GM21423 (cell line): ENCODE results near the gene LRRC56.
A peak's percentile ranks its signal among the peaks of the same experiment; 100 is the strongest.

Experiments used
- ATAC-seq: cut with Tn5 transposase; IDR thresholded peaks from one replicate; pipeline ENCODE4 v1.9.1; 2021; ENCODE audit warnings: mild to moderate bottlenecking, moderate library complexity; ENCODE audit not compliant: unreplicated experiment

Gene LRRC56

DNA sequence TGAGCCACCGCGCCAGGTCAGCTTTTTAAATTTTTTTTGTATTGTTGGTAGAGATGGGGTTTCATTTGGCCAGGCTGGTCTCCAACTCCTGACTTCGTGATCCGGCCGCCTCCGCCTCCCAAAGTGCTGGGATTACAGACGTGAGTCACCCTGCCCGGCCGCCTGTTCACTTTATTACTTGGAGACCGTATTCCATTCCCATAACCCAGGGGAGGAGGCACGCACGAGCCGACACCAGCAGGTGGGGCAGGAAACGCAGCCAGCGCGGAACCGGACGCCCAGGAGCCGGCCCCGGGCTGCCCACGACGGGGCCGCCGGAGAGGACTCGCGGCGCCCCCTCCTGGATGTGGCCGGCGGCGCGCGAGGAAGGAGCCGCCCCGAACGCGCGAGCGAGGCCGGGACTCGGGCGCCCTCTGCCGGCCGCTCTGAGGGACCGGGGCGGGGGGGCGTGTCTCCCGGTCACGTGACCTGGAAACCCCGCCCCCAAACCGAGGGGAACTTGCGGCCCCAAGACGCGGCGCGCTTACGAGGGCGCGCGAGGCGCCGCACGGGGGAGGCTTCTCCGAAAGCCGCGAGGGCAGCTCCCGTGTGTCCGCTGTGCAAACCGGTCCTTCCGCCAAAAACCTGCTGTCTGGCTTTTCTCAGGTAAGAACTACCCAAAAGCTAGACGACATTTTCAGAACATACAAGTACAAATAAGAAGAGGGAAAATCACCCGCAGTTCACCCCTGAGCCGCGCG is 18.7 kb upstream of the LRRC56 start:
- peak; percentile 95 for ATAC-seq

DNA sequence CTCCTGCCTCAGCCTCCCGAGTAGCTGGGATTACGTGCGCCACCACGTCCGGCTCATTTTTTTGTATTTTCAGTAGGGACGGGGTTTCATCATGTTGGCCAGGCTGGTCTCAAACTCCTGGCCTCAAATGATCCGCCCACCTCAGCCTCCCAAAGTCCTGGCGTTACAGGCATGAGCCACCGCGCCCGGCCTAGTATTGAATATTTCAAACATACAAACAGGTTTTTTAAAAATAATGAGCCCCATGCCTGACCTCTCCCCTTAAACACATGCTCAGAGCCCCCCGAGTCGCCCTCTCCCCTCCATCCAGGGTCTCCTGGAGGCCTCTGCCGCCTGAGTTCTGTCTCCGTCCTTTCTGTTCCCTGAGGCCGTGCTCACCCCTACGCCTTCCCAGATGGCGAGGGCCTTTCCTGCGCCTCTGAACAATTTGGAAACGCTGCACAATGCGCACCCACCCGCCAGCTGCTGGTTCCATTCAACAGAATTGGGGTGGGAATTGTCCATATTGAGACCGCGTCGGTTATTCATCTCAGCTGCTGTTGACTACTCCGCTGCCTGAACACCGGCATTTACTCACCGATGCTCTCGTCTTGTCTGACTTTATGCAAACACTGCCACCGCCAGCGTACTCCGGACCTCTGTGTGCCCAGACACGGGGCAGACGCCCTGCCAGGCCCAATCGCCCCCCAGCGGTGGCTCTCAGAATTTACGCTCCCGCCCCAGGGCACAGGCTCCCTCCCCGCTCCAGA is 16.7 kb upstream of the LRRC56 start:
- no peak for ATAC-seq

DNA sequence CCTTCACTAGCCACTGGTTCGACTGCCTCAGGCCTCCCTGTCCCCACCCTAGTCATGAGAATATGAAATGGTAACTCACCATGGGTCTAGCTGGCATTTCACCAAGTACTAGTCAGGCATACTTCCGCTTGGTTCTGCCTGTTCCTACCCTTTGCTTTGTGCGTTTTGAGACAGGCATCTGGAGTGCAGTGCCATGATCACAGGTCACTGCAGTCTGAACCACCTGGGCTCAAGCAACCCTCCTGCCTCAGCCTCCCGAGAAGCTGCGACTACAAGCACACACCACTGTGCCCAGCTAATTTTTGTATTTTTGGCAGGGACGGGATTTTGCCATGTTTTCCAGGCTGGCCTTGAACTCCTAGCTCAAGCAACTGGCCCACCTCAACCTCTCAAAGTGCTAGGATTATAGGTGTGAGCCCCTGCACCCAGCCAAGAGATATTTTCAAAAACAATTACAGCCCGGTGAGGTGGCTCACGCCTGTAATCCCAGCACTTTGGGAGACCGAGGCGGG is 16.1 kb upstream of the LRRC56 start:
- ATAC-seq = no peak

DNA sequence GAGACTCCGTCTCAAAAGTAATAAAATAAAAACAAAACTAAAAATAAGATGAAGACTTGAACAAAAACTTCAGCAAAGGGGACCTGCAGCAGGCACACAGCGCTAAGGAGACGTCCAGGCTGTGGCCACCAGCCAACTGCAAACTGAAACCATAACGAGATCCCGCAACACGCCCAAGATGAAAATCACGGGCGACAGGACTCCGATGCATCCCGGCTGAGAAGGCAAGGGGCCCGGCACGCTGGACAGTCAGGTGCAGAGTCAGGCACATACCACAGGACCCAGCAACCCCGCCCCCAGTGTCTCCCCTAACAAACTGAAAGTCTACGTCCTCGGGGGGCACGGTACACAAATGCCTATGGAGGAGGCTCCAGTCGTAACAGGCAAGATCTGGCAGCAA is 11.1 kb upstream of the LRRC56 start:
- no peak for ATAC-seq

DNA sequence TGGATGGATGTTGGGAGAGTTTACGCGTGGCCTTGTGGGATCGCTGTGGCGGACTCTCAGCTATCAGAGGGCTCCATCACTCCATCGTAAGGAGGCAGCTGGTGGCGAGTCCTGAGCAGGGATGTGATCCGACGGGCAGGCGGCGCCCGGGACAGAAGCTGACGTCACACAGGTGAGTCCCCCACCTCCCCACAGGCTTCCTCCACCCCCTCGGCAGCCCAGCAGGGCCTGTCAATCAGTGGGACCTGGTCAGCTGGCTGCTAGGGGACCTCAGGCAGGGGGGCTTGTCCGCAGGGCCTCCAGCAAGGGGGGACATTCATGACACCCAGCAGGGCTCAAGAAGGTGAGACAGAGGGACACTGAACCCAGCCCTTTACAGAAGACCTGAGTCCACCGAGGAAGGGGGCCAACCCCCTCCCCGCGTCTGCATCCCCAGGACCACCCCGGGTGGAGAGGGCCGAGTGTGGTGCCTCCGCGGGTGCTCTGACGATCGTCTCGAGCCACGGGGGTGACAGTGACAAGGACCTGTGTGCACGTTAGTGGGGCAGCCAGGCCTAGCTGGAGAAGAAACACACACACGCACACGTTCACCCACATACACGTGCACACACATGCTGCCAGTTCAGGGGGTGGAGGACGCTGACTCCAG is 9.0 kb upstream of the LRRC56 start:
- ATAC-seq = no peak

DNA sequence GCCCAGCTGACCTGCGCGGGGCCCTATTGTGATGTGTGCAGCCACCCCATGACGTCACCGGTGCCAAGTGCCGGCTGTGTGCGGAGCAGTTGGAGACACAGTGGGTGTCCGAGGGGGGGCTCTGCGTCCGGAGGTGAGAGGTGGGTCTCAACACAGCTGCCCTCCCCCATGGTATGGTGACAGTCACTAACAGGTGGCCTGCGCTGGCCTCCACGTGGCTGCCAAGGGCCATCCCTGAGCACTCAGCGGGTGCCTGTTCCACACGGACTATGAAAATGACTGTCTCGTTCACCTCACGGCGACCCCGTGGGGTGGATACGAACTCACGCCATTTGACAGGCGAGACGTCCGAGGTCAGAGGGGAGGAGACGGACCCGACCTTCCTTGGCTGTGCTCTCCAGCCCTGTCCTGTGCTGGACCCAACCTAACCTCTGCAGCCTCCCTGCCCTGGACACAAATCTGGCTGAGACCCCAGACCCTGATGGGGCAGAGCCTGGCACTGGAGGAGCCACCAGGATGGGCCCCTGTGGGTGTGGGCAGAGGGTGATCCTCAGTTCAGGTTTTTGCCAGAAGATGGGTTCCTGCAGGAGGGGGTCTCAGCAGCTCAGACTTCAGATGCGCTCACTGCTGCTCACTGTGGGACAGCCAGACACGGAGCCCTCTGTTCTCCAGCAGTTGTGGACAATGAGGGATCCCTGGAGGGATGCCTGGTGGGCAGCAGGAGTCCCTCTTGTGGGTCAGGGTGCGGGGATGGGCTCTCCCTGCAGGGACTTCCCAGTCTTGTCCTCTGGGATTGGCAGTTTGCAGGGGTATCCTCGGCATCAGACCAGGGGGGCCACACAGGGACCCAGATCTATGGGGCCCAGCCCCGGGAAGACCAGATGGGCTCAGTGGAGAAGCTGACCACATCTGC is 8.3 kb upstream of the LRRC56 start:
- ATAC-seq = no peak

DNA sequence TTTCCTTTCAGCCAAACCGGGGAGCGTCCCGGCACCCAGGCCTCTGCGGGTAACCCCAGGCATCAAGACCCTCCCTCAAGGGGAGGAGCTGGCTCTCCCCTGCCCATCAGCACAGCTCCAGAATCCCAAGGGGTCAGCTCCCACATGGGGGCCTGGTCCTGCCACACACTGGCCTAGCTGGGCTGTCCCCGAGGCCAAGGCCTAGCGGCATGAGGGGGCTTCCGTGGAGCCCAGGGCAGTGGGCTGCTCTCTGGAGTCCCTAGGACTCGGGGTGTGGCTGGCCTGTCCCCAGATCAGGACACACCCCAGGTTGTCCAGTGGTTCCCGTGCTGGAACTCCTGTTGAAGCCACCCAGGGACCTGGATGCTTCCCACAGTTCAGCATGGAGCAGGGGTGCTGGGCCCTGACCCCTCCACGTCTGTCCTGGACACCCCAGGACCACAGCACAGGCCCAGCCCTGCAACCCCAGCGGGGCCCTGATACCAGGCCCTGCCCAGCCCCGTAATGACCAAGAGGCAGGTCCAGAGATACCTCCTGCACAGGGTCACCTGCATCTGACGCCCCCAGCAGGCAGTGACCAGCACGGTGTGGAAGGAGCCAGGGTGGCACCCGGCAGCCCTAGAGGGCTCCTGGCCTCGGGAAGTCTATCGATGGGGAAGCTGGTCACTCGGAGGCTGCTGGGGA is 7.5 kb upstream of the LRRC56 start:
- no peak for ATAC-seq

DNA sequence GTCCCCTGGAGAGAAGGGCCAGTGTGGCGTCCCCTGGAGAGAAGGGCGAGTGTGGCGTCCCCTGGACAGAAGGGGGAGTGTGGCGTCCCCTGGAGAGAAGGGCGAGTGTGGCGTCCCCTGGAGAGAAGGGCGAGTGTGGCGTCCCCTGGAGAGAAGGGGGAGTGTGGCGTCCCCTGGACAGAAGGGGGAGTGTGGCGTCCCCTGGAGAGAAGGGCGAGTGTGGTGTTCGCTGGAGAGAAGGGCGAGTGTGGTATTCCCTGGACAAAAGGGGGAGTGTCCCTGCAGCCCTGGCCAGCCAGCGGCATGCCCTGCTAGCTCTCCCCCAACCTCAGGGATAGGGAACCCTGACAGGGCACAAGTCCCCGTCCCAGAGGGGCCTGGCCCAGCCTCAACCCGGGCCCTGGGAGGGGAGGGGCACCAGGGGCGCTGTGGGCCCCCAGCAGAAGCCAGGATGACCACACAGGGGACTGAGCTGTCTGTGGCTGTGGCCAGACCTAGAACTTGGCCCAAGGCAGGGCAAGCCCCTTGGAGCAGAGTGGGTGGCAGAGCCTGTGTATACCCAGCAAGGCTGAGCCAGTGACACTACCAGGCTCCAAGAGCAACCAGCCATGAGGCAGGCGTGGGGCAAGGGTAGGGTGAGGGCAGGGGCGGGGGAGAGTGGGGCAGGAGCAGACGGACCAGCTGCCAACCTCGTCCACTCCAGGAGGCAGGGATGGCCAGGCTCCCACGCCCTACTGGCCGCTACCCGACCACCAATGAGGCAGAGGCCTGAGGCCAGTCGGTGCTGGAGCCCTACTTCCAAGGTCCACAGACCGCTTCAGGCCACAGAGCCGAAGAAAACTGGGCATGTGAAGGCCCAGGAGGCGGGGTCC is 6.1 kb upstream of the LRRC56 start:
- ATAC-seq = no peak

DNA sequence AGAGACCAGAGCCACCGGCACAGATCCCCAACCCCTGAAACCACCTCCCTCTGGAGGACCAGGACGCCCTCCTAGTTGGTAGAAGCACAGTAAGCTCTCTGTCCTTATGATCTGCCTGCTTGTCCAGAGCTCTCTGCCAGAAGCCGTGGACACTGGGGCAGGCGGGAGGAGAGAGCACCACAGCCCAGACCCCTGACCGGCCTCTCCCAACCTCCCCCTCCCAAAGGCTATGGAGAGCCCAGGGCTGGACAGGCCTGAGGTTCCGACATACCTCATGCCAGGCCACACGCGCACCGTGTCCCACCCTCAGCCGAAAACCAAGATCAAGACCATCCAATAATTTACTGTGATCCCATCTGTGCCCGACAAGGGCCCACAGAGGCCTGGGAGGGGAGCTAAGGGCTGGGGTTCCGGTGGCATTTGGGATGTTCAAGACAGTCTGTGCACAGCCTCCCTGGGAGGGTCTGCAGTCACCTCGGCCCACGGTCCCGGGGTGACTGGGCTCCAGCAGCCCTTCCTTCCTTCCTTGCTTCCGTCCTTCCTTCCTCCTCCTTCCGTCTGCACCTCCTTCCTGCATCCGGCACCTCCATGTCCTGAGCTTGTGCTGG is 5.3 kb upstream of the LRRC56 start:
- no peak for ATAC-seq

DNA sequence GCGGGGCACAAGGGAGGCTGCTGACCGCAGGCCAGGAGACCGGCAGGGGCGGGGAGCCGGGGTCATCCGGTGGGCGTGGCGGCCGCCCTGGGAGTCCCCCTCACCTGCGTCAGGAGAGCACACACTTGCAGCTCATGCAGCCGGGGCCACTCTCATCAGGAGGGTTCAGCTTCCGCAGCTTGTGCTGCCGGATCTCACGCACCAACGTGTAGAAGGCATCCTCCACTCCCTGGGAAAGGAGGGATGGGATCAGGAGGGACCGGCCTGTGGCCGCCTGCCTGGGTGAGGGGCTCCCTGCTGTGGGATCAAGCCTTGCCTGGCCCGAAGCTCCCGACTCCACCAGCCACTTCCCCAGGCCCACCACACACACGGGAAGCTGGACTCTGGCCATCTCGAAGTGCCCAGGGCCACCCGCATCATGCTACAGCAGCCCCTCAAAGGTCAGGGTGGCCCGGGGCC is 4.8 kb upstream of the LRRC56 start:
- no peak for ATAC-seq

DNA sequence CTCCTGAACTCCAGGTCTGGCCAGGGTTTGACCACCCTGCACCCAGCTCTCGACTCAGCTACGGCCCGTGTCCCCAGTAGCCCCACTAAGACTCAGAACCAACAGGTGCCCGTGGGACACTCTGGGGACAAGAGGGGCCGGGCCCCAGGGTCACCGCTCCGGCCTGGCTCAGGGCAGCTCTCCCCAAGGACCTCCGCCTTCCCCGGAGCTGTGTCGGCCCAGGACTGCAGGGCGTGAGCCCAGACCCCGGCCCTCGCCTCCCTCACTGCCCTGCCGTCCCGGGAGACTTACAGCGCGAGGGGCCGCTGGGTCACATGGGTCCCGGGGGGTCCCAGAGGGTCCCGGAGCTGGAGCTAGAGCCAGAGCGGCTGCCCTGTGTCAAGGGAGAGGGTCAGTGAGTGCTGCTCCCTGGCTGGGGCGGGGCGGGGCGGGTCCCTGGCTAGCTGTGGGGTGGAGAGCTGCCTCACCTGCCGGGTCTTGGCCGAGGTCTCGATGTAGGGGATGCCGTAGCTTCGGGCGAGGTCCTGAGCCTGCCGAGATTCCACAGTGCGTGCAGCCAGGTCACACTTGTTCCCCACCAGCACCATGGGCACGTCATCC is 4.2 kb upstream of the LRRC56 start:
- ATAC-seq = no peak

DNA sequence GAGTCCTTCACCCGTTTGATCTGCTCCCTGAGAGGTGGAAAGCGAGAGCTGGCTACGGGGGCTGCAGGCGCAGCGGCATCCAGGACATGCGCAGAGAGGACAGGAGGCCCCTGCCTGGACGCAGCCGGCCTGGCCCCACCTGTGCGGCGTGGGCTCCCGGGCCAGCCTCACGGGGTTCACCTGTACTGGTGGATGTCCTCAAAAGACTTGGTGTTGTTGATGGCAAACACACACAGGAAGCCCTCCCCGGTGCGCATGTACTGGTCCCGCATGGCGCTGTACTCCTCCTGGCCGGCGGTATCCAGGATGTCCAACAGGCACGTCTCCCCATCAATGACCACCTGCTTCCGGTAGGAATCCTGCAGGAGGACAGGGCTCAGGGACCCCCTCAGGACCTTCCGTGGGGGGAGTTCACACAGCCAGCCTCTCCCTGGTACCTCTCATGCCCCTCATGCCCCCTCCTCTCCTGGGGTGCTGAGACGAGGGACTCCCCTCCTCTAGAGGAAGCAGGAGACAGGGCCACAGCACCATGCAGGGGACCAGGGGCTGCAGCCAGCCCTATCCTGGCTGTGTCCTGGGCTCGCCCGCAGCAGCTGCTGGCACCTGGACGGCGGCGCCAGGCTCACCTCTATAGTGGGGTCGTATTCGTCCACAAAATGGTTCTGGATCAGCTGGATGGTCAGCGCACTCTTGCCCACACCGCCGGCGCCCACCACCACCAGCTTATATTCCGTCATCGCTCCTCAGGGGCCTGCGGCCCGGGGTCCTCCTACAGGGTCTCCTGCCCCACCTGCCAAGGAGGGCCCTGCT is 3.5 kb upstream of the LRRC56 start:
- no peak for ATAC-seq

DNA sequence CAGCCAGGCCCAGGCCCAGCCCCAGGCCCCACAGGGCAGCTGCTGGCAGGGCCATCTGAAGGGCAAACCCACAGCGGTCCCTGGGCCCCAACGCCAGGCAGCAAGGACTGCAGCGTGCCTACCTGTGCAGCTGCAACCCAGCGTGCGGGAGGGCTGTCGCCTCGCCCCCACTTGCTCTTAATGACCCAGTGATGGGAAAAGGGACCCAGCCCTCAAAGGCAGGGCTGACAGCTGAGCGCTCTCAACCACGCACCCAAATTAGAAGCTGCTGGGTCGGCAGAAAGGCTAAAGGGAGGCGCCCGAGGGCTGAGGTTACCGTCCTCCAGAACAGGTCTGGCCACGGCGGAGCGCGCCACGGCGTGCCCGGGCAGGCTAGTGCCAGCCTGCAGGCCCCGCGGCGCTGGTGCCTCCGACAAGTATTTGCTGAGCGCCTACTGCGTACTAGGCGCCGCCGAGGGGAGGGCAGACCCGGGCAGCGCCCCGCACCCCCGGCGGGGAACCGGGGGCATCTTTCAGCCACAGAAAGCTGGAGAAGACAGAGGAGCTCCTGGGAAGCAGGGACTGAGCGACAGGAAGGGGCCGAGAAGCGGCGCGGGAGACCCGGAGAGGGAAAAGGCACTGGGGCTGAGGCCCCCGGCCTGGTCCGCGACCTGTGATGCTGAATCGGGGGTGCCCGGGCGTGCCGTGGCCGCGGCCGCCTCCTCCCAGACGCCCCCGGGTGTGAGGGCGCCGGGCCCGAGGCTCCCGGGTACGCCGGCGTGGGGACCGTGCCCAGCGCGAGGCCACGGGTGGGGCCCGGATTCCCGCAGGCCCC is 2.7 kb upstream of the LRRC56 start:
- no peak for ATAC-seq

DNA sequence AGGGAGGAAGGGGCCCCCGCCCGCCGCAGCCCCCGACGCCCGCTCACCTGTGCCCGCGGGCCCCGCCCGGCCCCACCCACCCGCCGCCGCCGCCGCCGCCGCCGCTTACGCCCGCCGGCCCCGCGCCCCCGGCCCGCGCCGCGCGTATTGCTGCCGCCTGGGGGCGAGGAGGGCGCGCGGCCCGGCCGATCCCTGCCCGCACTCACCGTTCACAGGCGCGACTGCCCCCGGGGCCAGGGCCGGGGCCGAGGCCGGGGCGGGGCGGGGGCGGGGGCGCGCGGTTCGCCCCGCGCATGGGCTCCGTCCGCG is 2.2 kb upstream of the LRRC56 start:
- no peak for ATAC-seq

DNA sequence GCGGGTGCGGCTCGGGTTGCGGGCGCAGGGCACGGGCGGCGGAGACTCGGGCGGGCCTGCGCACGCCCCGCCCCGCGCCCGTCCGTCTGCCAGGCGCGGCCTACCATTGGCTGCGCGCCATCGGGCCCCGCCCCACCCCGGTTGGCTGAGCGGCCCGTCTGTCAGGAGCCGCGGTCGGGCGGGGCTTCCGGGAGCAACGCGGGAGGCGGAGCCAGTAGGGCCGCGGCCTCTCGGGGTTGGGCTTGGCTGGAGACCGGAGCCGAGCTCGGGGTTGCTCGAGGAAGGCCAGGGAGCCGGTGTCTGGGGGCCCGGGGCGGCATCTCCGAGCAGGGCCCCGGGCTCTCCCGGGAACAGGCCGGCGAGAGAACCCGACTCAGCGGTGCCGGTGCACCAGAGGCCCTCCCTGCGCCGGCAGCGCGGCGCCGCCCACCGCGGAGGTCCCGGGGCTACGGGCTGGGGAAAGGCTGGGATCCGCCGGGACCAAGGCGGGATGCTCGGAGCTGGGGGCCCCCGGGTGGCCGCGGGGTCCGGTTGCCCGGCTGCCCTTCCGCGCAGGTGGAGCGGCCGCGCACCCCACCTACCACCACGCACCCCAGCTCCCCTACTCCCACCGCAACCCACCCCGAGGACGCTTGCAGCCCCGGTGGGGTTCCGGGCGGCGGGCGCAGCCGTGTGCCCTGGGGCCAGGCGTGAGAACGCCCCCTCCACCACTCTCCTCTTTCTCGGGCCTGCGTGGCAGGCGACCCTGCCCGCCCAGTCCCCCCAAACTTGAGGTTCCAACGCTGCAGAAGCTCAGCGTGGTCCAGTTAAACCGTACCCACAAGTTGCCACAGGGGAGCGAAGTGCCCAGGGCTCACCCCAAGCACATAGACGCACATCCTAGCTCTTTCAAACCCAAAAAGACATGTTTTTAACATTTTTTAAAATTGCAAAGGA is 1.5 kb upstream of the LRRC56 start, which contains the start of gene HRAS:
Gene HRAS, minus strand, starts transcription at position 58 of the 936 bp plus-strand sequence.
- peak; percentile 61 for ATAC-seq
